GF-D8 (cell line): ENCODE results near the gene PCDHGA6.

Experiments used
- DNase-seq: peaks from one replicate; lab custom pipeline; 2025; lab: John Stamatoyannopoulos, UW

Gene PCDHGA6

DNA sequence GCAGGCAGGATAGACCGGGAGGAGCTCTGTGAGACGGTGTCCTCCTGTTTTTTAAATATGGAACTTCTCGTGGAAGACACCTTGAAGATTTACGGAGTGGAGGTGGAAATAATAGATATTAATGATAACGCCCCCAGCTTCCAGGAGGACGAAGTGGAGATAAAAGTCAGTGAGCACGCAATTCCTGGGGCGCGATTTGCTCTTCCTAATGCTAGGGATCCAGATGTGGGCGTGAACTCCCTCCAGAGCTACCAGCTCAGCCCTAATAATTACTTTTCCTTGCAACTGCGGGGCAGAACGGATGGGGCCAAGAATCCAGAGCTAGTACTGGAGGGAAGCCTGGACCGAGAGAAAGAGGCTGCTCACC lies 47.8 kb downstream of the PCDHGA6 start:
- no peak for DNase-seq

DNA sequence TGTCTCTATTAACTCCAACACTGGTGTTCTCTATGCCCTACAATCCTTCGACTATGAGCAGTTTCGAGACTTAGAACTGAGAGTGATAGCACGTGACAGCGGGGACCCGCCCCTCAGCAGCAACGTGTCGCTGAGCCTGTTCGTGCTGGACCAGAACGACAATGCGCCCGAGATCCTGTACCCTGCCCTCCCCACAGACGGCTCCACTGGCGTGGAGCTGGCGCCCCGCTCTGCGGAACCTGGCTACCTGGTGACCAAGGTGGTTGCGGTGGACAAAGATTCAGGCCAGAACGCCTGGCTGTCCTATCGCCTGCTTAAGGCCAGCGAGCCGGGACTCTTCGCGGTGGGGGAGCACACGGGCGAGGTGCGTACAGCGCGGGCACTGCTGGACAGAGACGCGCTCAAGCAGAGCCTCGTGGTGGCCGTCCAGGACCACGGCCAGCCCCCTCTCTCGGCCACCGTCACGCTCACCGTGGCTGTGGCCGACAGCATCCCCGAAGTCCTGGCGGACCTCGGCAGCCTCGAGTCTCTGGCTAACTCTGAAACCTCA lies 49.1 kb downstream of the PCDHGA6 start:
- DNase-seq: no peak

DNA sequence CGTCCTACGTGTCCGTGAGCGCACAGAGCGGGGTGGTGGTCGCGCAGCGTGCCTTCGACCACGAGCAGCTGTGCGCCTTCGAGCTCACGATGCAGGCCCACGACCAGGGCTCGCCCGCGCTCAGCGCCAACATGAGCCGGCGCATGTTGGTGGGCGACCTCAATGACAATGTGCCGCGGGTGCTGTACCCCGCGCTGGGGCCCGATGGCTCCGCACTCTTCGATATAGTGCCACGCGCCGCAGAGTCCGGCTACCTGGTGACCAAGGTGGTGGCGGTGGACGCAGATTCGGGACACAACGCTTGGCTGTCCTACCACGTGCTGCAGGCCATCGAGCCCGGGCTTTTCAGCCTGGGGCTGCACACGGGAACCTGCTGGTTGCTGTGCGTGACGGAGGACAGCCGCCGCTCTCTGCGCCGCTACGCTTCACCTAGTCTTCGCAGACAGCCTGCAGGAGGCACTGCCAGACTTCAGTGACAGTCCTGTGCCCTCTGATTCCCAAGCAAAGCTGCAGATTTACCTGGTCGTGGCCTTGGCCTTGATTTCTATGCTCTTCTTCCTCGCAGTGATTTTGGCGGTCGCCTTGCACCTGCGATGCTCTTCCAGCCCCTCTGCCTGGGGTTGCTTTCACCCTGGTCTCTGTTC lies 54.2 kb downstream of the PCDHGA6 start:
- DNase-seq: no peak
